MM.1S (cell line): Measurements from ENCODE around the gene YWHAQ.

Source experiments
- DNase-seq: peaks from one replicate; pipeline ENCODE4 v3.0.0-alpha.2; 2015
- H2AFZ ChIP-seq: fragments of 300-600 bp; sonication (generic); 2 replicates; pipeline ENCODE4 v1.6.0; 2016; ENCODE audit warnings: antibody characterized with exemption, low read length
- H3F3A ChIP-seq: fragments of 300-600 bp; sonication (generic); 2 replicates; pipeline ENCODE4 v1.6.1; 2016; ENCODE audit warnings: mild to moderate bottlenecking, antibody characterized with exemption, low read length, moderate library complexity, mixed read lengths; ENCODE audit not compliant: insufficient read depth
- H3K27ac ChIP-seq: fragments of 300-600 bp; sonication (generic); 2 replicates; pipeline ENCODE4 v1.5.1; 2016; ENCODE audit warnings: mild to moderate bottlenecking, low read length
- H3K27me3 ChIP-seq: fragments of 300-600 bp; sonication (generic); replicated peaks from 2 replicates; pipeline ENCODE4 v1.6.0; 2016; ENCODE audit warnings: low read length; ENCODE audit not compliant: insufficient read depth
- H3K36me3 ChIP-seq: fragments of 300-600 bp; sonication (generic); replicated peaks from 2 replicates; pipeline ENCODE4 v1.6.1; 2016; ENCODE audit warnings: mild to moderate bottlenecking, low read length, mixed read lengths; ENCODE audit not compliant: insufficient read depth
- H3K4me1 ChIP-seq: fragments of 300-600 bp; sonication (generic); 2 replicates; pipeline ENCODE4 v1.6.1; 2016; ENCODE audit warnings: low read length, mixed read lengths
- H3K4me2 ChIP-seq: fragments of 300-600 bp; sonication (generic); 2 replicates; pipeline ENCODE4 v1.6.0; 2016; ENCODE audit warnings: low read depth, low read length
- H3K4me3 ChIP-seq: fragments of 300-600 bp; sonication (generic); 2 replicates; pipeline ENCODE4 v1.5.1; 2016; ENCODE audit warnings: low read length, mixed read lengths
- H3K79me2 ChIP-seq: fragments of 300-600 bp; sonication (generic); 2 replicates; pipeline ENCODE4 v1.6.1; 2016; ENCODE audit warnings: mixed run types, low read length, mixed read lengths
- H3K9ac ChIP-seq: fragments of 300-600 bp; sonication (generic); 2 replicates; pipeline ENCODE4 v1.6.1; 2016; ENCODE audit warnings: low read length, mixed read lengths
- H3K9me2 ChIP-seq: fragments of 300-600 bp; sonication (generic); replicated peaks from 2 replicates; pipeline ENCODE4 v1.6.1; 2016; ENCODE audit warnings: mild to moderate bottlenecking, low read length, mixed read lengths; ENCODE audit not compliant: insufficient read depth
- H3K9me3 ChIP-seq: fragments of 300-600 bp; sonication (generic); replicated peaks from 2 replicates; pipeline ENCODE4 v1.6.1; 2016; ENCODE audit warnings: mild to moderate bottlenecking, low read length, mixed read lengths; ENCODE audit not compliant: insufficient read depth
- H4K20me1 ChIP-seq: fragments of 300-600 bp; sonication (generic); 2 replicates; pipeline ENCODE4 v1.6.1; 2016; ENCODE audit warnings: mild to moderate bottlenecking, low read length, moderate library complexity, mixed read lengths; ENCODE audit not compliant: insufficient read depth
- CTCF ChIP-seq: fragments of 300-600 bp; sonication (generic); IDR thresholded peaks from 2 replicates; pipeline ENCODE4 v1.5.1; 2016; ENCODE audit warnings: antibody characterized with exemption, low read length, mixed read lengths
- EZH2 ChIP-seq: fragments of 300-600 bp; sonication (generic); optimal IDR thresholded peaks from 2 replicates; pipeline ENCODE3; 2017; ENCODE audit warnings: low read depth, mild to moderate bottlenecking, antibody characterized with exemption, low read length, mixed read lengths
- EZH2phosphoT487 ChIP-seq: fragments of 300-600 bp; sonication (generic); IDR thresholded peaks from 2 replicates; pipeline ENCODE4 v1.6.1; 2018; ENCODE audit warnings: antibody characterized with exemption, low read length

Gene YWHAQ

DNA sequence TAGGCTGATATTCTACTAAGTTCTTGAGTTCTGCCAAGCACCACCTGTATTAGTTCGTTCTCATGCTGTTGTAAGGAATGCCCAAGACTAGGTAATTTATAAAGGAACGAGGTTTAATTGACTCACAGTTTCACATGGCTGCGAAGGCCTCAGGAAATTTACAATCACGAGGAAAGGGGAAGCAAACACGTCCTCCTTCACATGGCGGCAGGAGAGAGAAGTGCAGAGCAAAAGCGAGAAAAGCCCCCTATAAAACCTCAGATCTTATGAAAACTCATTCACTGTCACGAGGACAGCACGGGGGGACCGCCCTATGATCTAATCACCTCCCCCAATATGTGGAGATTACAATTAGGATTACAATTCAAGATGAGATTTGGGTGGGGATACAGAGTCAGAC, 47.7 kb upstream of the YWHAQ start:
- no peak overlapping the region for H3K27ac ChIP-seq
- no peaks in the 10 kb centered on the region for H3F3A ChIP-seq
- TF ChIP-seq EZH2phosphoT487 (no peak), EZH2 (no peak), CTCF (no peak)
- H3K9me3 ChIP-seq, result no peaks in the 10 kb centered on the region
- no peak for DNase-seq
- H3K4me2 ChIP-seq, result no peak overlapping the region
- no peaks in the 10 kb centered on the region for H3K36me3 ChIP-seq
- no peaks in the 10 kb centered on the region for H4K20me1 ChIP-seq
- no peak overlapping the region for H3K9ac ChIP-seq
- H3K4me1 ChIP-seq, result 0 out of 2 replicates have a peak, but pooled peaks cover 3% of the 10 kb centered on the region
- H3K27me3 ChIP-seq, result no peaks in the 10 kb centered on the region
- no peaks in the 10 kb centered on the region for H3K79me2 ChIP-seq
- H3K9me2 ChIP-seq, result no peaks in the 10 kb centered on the region
- H2AFZ ChIP-seq, result no peak overlapping the region
- H3K4me3 ChIP-seq, result no peak overlapping the region

- Histone ChIP-seq H2AFZ (no peak overlapping the region), H3K4me2 (no peak overlapping the region), H3K4me1 (no peaks in the 10 kb centered on the region), H3F3A (no peaks in the 10 kb centered on the region), H3K9me2 (no peaks in the 10 kb centered on the region), H3K27ac (no peak overlapping the region), H3K9ac (no peak overlapping the region), H3K4me3 (no peak overlapping the region), H4K20me1 (no peaks in the 10 kb centered on the region), H3K36me3 (no peaks in the 10 kb centered on the region), H3K79me2 (no peaks in the 10 kb centered on the region), H3K27me3 (no peaks in the 10 kb centered on the region), H3K9me3 (no peaks in the 10 kb centered on the region)
- DNase-seq, result no peak
- no peak for TF ChIP-seq EZH2
- no peak for TF ChIP-seq EZH2phosphoT487
- TF ChIP-seq CTCF, result no peak
Measured at GRCh38 chr2:9675415-9676351, 44.9 kb upstream of the YWHAQ start.

- H3K27ac ChIP-seq, result no peak overlapping the region
- H3K27me3 ChIP-seq, result no peaks in the 10 kb centered on the region
- no peaks in the 10 kb centered on the region for H3K79me2 ChIP-seq
- H3K4me2 ChIP-seq, result no peak overlapping the region
- H3K9me3 ChIP-seq, result no peaks in the 10 kb centered on the region
- TF ChIP-seq EZH2, result no peak
- no peak for TF ChIP-seq EZH2phosphoT487
- no peak for TF ChIP-seq CTCF
- DNase-seq, result no peak
- no peaks in the 10 kb centered on the region for H3K4me1 ChIP-seq
- H3K9me2 ChIP-seq, result no peaks in the 10 kb centered on the region
- no peaks in the 10 kb centered on the region for H4K20me1 ChIP-seq
- no peak overlapping the region for H3K4me3 ChIP-seq
- H2AFZ ChIP-seq, result no peak overlapping the region
- no peaks in the 10 kb centered on the region for H3K36me3 ChIP-seq
- H3F3A ChIP-seq, result no peaks in the 10 kb centered on the region
- H3K9ac ChIP-seq, result no peak overlapping the region
Measured at GRCh38 chr2:9674891-9675414, 44.2 kb upstream of the YWHAQ start.
